Measurements from ENCODE around the gene KCNH1. TPM values are rescaled to one million over a fixed set of nuclear protein-coding genes. Genes with fewer than 3 reads are reported as not detected.

Gene KCNH1
- total RNA-seq, 1 experiment from 2014 or later: not detected

- no peak overlapping the region for H3K27ac ChIP-seq (ENCODE audit: low read depth, low read length)
- no peak overlapping the region for H3K9ac ChIP-seq (ENCODE audit: low read length)
- H4K20me1 ChIP-seq (ENCODE audit: insufficient read depth): no peaks in the 10 kb centered on the region
- ChIA-PET CTCF (no interaction called here), POLR2A (no interaction called here), RAD21 (ENCODE audit: low non-redundant PET in 1 of 2, low total read pairs in 2 of 2, uncharacterized antibody in 2 of 2, unreplicated experiment in 2 of 2) (no interaction called here)
- DNase-seq (ENCODE audit: low read depth, low spot score): no peak
- H3K79me2 ChIP-seq (ENCODE audit: insufficient read depth, low read length): no peaks in the 10 kb centered on the region
- intact Hi-C loops (cut with micrococcal nuclease): no loop called here
- no peak for TF ChIP-seq RAD21 (IDR thresholded peaks at IDR 0.05; ENCODE audit: low read depth)
- TF ChIP-seq EZH2phosphoT487 (IDR thresholded peaks at IDR 0.05; ENCODE audit: borderline replicate concordance): no peak
- no peaks in the 10 kb centered on the region for H3K36me3 ChIP-seq (ENCODE audit: control insufficient read depth in 1 of 2, insufficient read depth in 2 of 2, low read length in 2 of 2)
- no peak overlapping the region for H2AFZ ChIP-seq (ENCODE audit: low read depth, low read length, poor library complexity, severe bottlenecking)
- H3K27me3 ChIP-seq (ENCODE audit: insufficient read depth, low read length): peaks cover 50% of the 10 kb centered on the region
- no TSS peak for BruUV-seq (replicated peaks)
- H3K9me2 ChIP-seq (ENCODE audit: insufficient read depth): no peaks in the 10 kb centered on the region
- H3K4me2 ChIP-seq (ENCODE audit: low read length): no peak overlapping the region
- no peak for ATAC-seq
- H3K9me3 ChIP-seq (ENCODE audit: control insufficient read depth in 1 of 2, insufficient read depth in 1 of 2, low read depth in 1 of 2, low read length in 2 of 2): no peaks in the 10 kb centered on the region
- H3K4me1 ChIP-seq (ENCODE audit: control insufficient read depth in 1 of 2, insufficient read depth in 2 of 2, low read length in 2 of 2): no peaks in the 10 kb centered on the region
- H3K4me3 ChIP-seq (replicated peaks in 1 of 2; ENCODE audit: low read depth in 1 of 2, low read length in 2 of 2): no peak overlapping the region
Observed at GRCh38 chr1:211114446-211114845, 19.5 kb downstream of the KCNH1 start.

DNA sequence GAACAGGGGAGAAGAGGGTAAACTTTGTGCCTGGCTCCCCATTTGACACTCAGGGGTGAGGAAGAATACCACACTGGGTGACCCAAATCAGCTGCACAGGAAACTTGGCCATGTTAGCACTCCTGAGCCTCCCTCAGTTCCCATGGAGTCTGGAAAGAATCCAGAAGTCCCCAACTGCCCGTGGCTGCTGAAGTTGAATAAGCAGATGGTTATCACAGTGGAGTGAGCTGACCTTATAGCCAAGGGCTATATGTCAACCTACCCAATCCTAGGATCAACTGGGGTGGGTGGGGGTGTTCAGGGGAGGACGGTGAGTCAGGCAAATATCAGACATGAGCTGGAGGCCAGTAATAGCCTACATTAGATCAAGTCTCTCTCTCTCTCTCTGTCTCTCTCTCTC lies 20.4 kb downstream of the KCNH1 start:
- Histone ChIP-seq H3K9ac (ENCODE audit: low read length) (no peak overlapping the region), H3K4me2 (ENCODE audit: low read length) (no peak overlapping the region), H2AFZ (ENCODE audit: low read depth, low read length, poor library complexity, severe bottlenecking) (no peak overlapping the region), H3K36me3 (ENCODE audit: control insufficient read depth in 1 of 2, insufficient read depth in 2 of 2, low read length in 2 of 2) (no peaks in the 10 kb centered on the region), H3K9me3 (ENCODE audit: control insufficient read depth in 1 of 2, insufficient read depth in 1 of 2, low read depth in 1 of 2, low read length in 2 of 2) (no peaks in the 10 kb centered on the region), H3K4me3 (replicated peaks in 1 of 2; ENCODE audit: low read depth in 1 of 2, low read length in 2 of 2) (no peak overlapping the region), H3K27me3 (ENCODE audit: insufficient read depth, low read length) (peaks cover 55% of the 10 kb centered on the region), H3K79me2 (ENCODE audit: insufficient read depth, low read length) (no peaks in the 10 kb centered on the region), H3K9me2 (ENCODE audit: insufficient read depth) (no peaks in the 10 kb centered on the region), H3K27ac (ENCODE audit: low read depth, low read length) (no peak overlapping the region), H4K20me1 (ENCODE audit: insufficient read depth) (no peaks in the 10 kb centered on the region), H3K4me1 (ENCODE audit: control insufficient read depth in 1 of 2, insufficient read depth in 2 of 2, low read length in 2 of 2) (no peaks in the 10 kb centered on the region)
- intact Hi-C loops (cut with micrococcal nuclease): no loop called here
- TF ChIP-seq CTCF (IDR thresholded peaks at IDR 0.05 in 2 of 3, conservative IDR thresholded peaks at IDR 0.05 in 1 of 3; ENCODE audit: borderline replicate concordance in 1 of 3, insufficient read depth in 1 of 3, low read depth in 2 of 3, low read length in 2 of 3) (no peak), EZH2 (IDR thresholded peaks at IDR 0.05) (no peak), CBX3 (IDR thresholded peaks at IDR 0.05; ENCODE audit: low read depth) (no peak), SIN3A (IDR thresholded peaks at IDR 0.05; ENCODE audit: low read depth) (no peak), FOSL1 (IDR thresholded peaks at IDR 0.05; ENCODE audit: low read depth) (no peak), RAD21 (IDR thresholded peaks at IDR 0.05; ENCODE audit: low read depth) (no peak), REST (IDR thresholded peaks at IDR 0.05; ENCODE audit: low read depth) (no peak), ZNF274 (IDR thresholded peaks at IDR 0.05; ENCODE audit: low read depth, low read length) (no peak), TCF7L2 (IDR thresholded peaks at IDR 0.05; ENCODE audit: borderline replicate concordance, extremely low read depth, insufficient read depth, insufficient read length) (no peak), YY1 (IDR thresholded peaks at IDR 0.05; ENCODE audit: extremely low read depth, insufficient replicate concordance, low read depth, low read length) (no peak), ZFX (IDR thresholded peaks at IDR 0.05) (no peak), SP1 (IDR thresholded peaks at IDR 0.05; ENCODE audit: low read depth) (no peak), EGR1 (IDR thresholded peaks at IDR 0.05; ENCODE audit: low read depth) (no peak), ATF3 (IDR thresholded peaks at IDR 0.05) (no peak)
- TF ChIP-seq, protein P1, sequence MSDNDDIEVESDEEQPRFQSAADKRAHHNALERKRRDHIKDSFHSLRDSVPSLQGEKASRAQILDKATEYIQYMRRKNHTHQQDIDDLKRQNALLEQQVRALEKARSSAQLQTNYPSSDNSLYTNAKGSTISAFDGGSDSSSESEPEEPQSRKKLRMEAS (IDR thresholded peaks at IDR 0.05): no peak
- RAD21 ChIA-PET (ENCODE audit: low non-redundant PET in 1 of 2, low total read pairs in 2 of 2, uncharacterized antibody in 2 of 2, unreplicated experiment in 2 of 2): no interaction called here
- ATAC-seq: no peak
- no peak for DNase-seq (ENCODE audit: low read depth, low spot score)
- BruUV-seq (replicated peaks): no TSS peak
- CTCF ChIA-PET: no interaction called here
- POLR2A ChIA-PET: no interaction called here

Data from HCT116 (cell line).